Measurements from ENCODE around the gene BIRC6.

Gene BIRC6

GRCh38 chr2:32591669-32592463 is 235.0 kb downstream of the BIRC6 start:
- no peak for DNase-seq (ENCODE audit: extremely low spot score)
- ChIA-PET POLR2A (no interaction called here), CTCF (interaction anchor here (1.0 to 1.5 kb wide), 2 partner anchors 9 to 10 kb away, joined by 3 to 4 read pairs; no protein-coding TSS in a partner anchor)
- TF ChIP-seq CTCF (IDR thresholded peaks at IDR 0.05; ENCODE audit: control extremely low read depth, extremely low read depth, low read depth, missing control alignments), result no peak

GRCh38 chr2:32594573-32594972 is 237.8 kb downstream of the BIRC6 start:
- CTCF ChIA-PET, result no interaction called here

GRCh38 chr2:32611366-32611765 is 254.5 kb downstream of the BIRC6 start:
- ChIA-PET CTCF (interaction anchor here (1.1 to 1.3 kb wide), 2 partner anchors 14 to 17 kb away, joined by 3 read pairs; partner anchors contain the start of gene TTC27), POLR2A (no interaction called here)
- DNase-seq (ENCODE audit: extremely low spot score), result no peak
- no peak for TF ChIP-seq CTCF (IDR thresholded peaks at IDR 0.05; ENCODE audit: control extremely low read depth, extremely low read depth, low read depth, missing control alignments)

More at GRCh38 chr2:32594573-32594972, 237.8 kb downstream of the BIRC6 start:
- POLR2A ChIA-PET, result no interaction called here
- DNase-seq (ENCODE audit: extremely low spot score), result no peak
- no peak for TF ChIP-seq CTCF (IDR thresholded peaks at IDR 0.05; ENCODE audit: control extremely low read depth, extremely low read depth, low read depth, missing control alignments)

GRCh38 chr2:32611771-32612170 is 254.9 kb downstream of the BIRC6 start:
- DNase-seq (ENCODE audit: extremely low spot score), result no peak
- ChIA-PET CTCF (interaction anchor here (1.3 to 2.3 kb wide), 2 partner anchors 11 to 17 kb away, joined by 3 to 6 read pairs; partner anchors contain the start of gene TTC27), POLR2A (no interaction called here)
- TF ChIP-seq CTCF (IDR thresholded peaks at IDR 0.05; ENCODE audit: control extremely low read depth, extremely low read depth, low read depth, missing control alignments), result no peak

GRCh38 chr2:32614084-32614483 is 257.3 kb downstream of the BIRC6 start:
- no peak for TF ChIP-seq CTCF (IDR thresholded peaks at IDR 0.05; ENCODE audit: control extremely low read depth, extremely low read depth, low read depth, missing control alignments)
- ChIA-PET CTCF (interaction anchor here (1.3 to 2.3 kb wide), 2 partner anchors 8 to 16 kb away, joined by 3 to 6 read pairs; no protein-coding TSS in a partner anchor), POLR2A (no interaction called here)
- no peak for DNase-seq (ENCODE audit: extremely low spot score)

GRCh38 chr2:32617599-32618189 is 260.9 kb downstream of the BIRC6 start:
- POLR2A ChIA-PET, result no interaction called here
- DNase-seq (ENCODE audit: extremely low spot score), result no peak
- no peak for TF ChIP-seq CTCF (IDR thresholded peaks at IDR 0.05; ENCODE audit: control extremely low read depth, extremely low read depth, low read depth, missing control alignments)
- CTCF ChIA-PET, result no interaction called here
